HepG2 (cell line): ENCODE measurements around the gene INTS4.

Source experiments
- ZFYVE20 ChIP-seq: sonication (generic); formaldehyde crosslinking; IDR thresholded peaks from 2 replicates; pipeline ENCODE4 v1.8.0; 2023; ENCODE audit warnings: low read depth, mild to moderate bottlenecking, moderate library complexity, missing genetic modification reagents, borderline replicate concordance
- ZNF274 ChIP-seq: sonication (generic); formaldehyde crosslinking; IDR thresholded peaks from 2 replicates; pipeline ENCODE4 v1.5.1; 2020; ENCODE audit warnings: mild to moderate bottlenecking, missing genetic modification reagents
- TF ChIP-seq, protein P1 (sequence below), 2 experiments: fragments of 450-650 bp in 1 of 2; sonication (generic) in 1 of 2; formaldehyde crosslinking; IDR thresholded peaks; 2 replicates each; pipeline versions ENCODE4 v1.5.0 to v1.8.0; 2020 to 2022; ENCODE audit warnings: mild to moderate bottlenecking in 1 of 2, missing genetic modification reagents in 1 of 2
- TF ChIP-seq, protein P2 (sequence below): sonication (generic); formaldehyde crosslinking; IDR thresholded peaks from 2 replicates; pipeline ENCODE4 v1.5.0; 2020; ENCODE audit warnings: mild to moderate bottlenecking, missing genetic modification reagents, moderate library complexity
- TF ChIP-seq, protein P3 (sequence below): sonication (generic); formaldehyde crosslinking; IDR thresholded peaks from 2 replicates; pipeline ENCODE4 v1.4.0; 2020; ENCODE audit warnings: mild to moderate bottlenecking, missing genetic modification reagents

DNA sequence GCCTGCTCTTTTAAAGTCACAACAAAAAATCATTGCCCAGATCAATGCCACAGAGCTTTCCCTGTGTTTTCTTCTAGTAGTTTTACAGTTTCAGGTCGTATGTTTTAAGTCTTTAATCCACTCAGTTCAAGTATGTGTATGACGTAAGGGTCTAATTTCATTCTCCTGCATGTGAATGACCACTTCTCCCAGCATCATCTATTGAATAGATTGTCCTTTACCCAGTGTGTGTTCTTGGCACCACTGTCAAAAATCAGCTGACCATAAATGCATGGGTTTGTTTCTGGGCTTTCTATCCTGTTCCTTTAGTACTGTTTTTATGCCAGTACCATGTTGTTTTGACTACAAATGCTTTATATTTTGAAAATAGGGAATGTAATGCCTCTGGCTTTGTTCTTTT, 28.1 kb downstream of the INTS4 start:
- TF ChIP-seq, protein P1, sequence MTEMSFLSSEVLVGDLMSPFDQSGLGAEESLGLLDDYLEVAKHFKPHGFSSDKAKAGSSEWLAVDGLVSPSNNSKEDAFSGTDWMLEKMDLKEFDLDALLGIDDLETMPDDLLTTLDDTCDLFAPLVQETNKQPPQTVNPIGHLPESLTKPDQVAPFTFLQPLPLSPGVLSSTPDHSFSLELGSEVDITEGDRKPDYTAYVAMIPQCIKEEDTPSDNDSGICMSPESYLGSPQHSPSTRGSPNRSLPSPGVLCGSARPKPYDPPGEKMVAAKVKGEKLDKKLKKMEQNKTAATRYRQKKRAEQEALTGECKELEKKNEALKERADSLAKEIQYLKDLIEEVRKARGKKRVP (CRISPR knock-in tag; IDR thresholded peaks at IDR 0.05) = no peak
- TF ChIP-seq, protein P2, sequence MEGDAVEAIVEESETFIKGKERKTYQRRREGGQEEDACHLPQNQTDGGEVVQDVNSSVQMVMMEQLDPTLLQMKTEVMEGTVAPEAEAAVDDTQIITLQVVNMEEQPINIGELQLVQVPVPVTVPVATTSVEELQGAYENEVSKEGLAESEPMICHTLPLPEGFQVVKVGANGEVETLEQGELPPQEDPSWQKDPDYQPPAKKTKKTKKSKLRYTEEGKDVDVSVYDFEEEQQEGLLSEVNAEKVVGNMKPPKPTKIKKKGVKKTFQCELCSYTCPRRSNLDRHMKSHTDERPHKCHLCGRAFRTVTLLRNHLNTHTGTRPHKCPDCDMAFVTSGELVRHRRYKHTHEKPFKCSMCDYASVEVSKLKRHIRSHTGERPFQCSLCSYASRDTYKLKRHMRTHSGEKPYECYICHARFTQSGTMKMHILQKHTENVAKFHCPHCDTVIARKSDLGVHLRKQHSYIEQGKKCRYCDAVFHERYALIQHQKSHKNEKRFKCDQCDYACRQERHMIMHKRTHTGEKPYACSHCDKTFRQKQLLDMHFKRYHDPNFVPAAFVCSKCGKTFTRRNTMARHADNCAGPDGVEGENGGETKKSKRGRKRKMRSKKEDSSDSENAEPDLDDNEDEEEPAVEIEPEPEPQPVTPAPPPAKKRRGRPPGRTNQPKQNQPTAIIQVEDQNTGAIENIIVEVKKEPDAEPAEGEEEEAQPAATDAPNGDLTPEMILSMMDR = no peak
- no peak for TF ChIP-seq ZNF274 (CRISPR knock-in tag)
- no peak for TF ChIP-seq ZFYVE20 (CRISPR knock-in tag)
- TF ChIP-seq, protein P3, sequence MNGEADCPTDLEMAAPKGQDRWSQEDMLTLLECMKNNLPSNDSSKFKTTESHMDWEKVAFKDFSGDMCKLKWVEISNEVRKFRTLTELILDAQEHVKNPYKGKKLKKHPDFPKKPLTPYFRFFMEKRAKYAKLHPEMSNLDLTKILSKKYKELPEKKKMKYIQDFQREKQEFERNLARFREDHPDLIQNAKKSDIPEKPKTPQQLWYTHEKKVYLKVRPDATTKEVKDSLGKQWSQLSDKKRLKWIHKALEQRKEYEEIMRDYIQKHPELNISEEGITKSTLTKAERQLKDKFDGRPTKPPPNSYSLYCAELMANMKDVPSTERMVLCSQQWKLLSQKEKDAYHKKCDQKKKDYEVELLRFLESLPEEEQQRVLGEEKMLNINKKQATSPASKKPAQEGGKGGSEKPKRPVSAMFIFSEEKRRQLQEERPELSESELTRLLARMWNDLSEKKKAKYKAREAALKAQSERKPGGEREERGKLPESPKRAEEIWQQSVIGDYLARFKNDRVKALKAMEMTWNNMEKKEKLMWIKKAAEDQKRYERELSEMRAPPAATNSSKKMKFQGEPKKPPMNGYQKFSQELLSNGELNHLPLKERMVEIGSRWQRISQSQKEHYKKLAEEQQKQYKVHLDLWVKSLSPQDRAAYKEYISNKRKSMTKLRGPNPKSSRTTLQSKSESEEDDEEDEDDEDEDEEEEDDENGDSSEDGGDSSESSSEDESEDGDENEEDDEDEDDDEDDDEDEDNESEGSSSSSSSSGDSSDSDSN (CRISPR knock-in tag) = no peak
